Measurements from ENCODE around the gene ZNF22.
"Not testable (repeated sequence)": the region's sequence is repeated elsewhere in the genome, so short reads cannot be mapped to it uniquely, and the experiment has no call there.

The ZNF22 gene

DNA sequence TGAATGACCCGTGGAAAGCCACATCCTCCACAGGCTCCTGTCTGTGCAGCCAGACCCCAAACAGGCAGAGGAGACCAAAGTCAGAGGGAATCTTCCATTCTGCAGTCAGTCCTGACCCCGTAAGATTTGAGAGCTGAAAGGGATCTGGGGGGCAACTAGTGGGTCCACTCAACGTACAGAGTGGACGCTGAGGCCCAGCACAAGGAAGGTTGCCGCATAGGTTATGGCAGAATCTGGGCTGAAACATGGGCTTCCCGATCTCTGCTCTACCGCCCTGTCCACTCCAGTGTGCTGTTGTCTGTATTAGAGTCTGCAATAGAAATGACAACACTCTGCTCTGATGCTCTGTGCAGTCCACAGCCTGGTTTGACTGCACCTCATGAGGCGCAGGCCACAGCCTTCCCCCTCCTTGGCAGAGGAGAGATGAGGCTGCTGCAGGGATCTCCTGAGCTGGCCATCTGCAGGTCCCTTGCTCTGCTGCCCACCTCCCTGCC, 7.9 kb upstream of the ZNF22 start:
- no peak for DNase-seq

DNA sequence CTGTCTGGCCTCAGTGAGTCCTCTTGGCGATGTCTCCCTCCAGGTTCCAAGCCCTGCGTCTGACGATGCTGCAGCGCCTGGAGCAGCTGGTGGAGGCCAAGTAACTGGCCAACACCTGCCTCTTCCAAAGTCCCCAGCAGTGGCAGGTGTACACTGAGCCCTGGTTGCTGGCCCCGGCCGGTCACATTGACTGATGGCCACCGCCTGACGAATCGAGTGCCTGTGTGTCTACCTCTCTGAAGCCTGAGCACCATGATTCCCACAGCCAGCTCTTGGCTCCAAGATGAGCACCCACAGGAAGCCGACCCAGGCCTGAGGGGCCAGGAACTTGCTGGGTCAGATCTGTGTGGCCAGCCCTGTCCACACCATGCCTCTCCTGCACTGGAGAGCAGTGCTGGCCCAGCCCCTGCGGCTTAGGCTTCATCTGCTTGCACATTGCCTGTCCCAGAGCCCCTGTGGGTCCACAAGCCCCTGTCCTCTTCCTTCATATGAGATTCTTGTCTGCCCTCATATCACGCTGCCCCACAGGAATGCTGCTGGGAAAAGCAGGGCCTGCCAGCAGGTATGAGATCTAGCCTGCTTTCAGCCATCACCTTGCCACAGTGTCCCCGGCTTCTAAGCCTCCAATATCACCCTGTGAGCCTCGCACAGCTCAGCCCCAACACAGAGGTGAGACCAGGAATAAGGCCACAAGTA, 7.3 kb upstream of the ZNF22 start:
- no peak for DNase-seq

DNA sequence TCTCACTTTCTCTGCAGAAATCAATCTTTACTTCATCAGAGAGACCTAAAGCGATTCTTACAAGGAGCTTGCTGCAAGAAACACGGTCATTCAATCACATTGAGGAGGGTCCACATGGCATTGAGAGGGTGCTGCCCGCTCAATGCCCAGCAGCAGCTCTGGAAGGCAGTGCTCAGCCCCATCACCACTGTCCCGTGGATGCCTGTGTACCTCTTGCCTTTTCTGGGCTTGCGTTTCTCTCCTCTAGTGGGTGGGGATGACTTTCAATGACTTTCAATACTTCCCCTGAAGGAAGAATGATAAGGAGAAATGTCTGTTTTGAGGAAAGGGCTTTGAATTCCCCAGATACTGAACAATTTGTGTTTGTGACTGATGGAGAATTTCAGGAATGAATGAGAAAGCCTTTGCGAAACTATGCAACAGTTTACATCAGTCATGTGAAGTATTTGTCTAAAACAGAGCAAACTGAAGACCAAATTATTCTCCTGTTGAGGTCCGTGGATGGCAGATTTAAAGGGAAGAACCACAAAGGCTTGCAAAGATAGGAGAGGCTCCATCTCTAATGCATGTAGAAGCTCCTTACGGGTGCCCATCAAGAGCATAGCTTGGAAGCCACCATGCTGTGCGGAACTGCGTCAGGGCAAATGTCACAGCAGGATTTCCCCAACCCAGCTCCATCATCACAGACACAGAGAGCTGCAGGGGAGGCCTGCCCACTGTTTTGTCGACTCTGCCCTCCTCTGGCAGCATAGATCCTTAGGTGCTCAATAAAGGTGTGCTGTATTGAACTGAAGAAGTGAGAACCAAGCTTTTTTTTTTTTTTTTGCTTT, 6.6 kb upstream of the ZNF22 start:
- DNase-seq: no peak

DNA sequence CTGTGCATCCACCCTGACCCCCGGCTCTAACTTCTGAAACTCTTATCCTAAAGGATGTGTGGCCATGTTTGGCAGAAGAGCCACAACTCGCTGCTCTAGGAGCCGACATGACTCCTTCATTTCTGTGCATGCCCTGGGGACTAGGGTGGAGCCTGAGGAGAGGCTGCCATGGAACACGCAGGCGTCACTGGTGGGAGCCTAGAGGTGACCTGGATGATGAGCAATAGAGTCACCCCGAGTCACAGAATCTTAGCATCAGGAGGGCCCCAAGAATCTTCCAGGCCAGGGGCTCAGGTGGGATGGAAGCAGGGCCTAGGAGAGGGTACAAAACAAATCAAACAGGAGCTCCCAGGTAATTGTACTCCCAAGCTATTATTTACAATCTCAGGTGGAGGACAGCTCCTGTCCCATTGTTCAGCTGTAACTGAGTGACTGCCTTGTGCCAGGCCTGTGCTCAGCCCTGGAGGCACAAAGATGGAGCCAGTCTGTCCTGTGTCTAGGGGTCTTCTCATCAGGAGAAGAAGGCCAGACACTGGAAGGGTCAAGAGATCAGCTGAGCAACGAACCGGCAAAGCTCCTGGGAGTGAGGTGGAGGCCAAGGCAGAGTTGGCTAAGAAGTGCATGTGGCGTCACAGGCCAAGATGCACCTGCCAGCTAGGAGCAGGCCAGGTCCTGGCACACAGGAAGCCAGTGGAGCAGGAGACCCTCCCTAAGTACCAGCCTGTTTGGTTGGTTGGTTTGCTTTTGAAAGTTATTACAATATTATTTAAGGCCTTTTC, 5.8 kb upstream of the ZNF22 start:
- DNase-seq: no peak

DNA sequence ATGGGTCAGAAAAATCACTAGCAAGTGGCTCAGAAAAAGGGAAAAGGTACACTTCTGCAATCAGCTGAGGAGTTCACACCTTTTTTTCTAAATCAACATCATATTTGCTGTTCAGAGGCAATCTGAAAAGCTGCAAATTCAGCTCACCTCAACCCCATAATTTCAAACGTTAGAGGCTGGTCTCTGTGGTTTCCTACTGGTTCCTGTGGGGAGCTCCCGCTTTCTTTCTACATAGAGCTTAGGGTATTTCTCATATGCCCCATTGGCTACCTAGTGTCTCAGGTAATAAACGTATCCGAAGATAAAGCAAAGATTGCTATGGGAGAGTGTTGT, 5.2 kb upstream of the ZNF22 start:
- DNase-seq: no peak

DNA sequence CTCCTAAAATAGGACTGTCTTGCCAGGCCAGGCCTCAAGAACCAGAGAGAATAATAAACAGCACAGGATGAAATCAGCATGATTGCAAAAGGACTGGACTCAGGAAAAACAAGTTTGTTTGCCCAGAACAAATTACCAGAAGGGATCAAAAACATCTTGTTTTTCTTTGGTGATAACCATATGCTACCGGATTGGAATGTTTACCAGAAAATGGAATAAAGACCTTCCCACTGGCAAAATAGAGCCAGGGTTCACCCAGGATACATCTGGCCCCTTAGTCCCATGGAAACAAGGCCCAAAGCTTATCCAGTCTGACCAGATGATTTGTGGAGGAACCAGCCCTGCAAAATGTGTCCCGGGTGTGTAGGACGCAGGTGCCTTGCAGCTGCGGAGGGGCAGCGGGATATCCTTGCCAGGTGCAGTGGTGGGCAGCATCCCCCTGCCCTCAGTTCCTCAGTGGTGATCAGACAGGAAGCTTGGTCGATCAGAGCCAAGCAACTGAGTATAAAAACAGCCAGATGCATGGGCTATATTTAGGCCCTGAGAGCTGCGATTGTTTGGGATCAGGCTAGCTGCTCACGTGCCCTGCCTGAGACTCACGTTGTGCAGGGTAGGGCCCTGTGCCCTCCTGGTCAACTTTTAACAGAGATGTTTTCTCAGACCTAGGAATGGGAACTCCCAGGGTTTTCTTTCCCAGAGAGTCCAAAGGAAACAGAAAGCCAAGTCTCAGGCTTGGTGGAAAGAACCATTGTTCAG, 4.6 kb upstream of the ZNF22 start:
- no peak for DNase-seq

DNA sequence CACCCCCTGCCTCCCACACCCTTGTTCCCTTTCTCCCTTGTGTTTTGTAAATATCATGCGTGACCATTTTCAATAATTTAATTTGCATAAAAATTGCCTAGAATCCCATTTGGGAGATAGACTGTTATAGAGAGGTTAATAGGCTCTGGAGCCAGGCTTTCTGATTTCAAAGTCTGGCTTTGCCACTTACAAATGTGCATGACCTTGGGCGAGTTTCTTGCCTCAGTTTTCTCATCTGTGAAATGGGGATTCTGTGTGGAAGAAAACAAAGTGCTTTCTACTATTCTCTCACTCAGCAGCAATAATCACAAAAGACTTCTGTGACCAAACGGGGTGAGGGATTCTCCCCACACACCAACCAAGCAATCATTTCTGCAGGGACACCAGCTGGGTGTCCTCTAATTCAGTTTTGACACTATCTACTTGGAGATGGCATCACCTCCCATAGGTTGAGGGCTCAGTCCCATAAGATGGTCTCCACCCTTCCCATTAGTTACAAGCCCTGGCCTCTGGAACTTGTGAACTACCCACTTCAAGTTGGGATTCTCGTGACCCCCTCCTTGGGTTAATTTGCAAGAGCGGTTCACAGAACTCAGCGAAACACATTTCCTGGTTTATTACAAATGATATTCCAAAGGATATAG, 3.5 kb upstream of the ZNF22 start:
- DNase-seq: no peak

DNA sequence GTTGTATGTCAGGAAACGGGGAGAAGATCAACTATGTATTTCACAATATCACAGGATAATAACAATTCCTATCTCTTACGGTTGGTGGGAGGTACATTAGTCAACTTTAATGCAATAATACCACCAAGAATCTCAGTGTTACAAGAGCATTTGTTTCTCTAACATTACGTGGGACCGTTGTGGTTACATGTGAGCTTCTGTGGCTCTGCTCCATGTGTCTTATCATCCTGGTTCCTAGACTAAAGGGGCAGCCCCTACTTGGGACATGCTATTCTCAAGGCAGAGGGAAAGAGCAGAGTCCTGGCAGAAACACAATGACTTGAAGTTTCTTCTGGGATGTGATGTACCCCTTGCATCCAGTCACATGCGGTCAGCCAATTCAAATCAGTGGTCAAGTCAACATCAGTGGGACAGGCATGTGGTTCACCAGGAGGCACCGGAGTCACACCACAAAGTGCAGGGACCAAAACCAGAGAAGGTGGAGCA, 2.5 kb upstream of the ZNF22 start:
- no peak for DNase-seq

DNA sequence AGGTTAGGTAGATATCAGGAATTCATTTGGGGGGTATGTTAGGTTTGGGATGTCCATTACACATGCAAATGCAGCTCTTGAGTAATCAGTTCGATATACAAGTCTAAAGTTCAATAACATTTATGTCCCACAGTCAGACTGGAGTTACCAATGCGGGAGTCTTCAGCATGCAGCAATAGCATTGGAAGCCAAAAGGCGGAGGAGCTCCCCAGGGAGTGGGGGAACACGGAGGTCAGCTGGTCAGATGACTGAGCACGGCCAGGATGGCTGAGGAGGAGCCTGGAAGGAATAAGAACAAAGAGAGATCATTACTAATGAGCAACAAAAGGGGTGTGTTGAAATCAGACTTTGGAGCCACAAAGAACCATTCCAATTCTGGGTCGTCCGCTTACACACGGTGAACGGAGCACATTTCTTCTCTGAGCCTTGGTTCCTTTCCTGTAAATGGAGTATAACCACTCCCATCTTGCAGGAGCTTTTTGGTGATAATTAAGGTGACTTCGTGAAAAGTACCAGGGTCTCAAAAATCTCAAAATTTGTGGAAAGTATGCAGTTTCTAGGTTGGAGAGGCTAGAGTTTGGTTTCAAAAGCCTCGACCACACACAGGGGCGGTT, 478 bp upstream of the ZNF22 start:
- DNase-seq: no peak

DNA sequence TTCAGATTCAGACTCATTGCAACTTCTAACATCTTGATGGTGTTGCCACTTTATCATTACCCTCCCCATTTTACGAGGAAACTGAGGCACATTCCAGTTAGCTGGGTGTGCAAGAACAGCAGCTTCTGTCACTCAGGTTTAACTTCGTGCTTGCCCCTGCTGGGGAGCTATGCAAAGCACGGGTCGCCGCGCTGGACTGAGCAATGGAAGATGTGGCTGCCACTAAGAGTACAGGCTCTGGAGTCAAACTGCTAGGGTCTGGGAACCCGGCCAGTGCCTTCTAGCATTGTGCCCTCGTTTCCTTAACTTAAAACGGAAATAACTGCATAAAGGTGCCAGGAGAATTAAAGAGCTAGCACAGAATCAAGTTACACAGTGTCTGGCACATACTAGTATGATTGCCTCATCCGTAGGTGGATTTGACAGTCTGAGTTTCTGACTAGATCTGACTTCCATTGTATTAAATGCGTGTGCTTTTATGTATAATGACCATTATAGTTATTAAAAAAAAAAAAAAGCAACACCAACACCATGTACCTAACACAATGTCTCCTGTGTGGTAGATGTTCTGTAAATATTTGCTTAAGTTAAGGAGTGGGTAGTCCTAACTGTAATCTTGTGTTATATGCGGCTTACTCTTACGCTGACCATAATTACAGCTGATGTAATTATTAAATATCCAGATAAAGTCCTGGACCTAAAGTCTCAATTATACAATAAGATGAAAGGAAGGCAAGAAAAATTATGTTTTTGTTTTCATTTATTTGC, 842 bp downstream of the ZNF22 start:
- DNase-seq: no peak

DNA sequence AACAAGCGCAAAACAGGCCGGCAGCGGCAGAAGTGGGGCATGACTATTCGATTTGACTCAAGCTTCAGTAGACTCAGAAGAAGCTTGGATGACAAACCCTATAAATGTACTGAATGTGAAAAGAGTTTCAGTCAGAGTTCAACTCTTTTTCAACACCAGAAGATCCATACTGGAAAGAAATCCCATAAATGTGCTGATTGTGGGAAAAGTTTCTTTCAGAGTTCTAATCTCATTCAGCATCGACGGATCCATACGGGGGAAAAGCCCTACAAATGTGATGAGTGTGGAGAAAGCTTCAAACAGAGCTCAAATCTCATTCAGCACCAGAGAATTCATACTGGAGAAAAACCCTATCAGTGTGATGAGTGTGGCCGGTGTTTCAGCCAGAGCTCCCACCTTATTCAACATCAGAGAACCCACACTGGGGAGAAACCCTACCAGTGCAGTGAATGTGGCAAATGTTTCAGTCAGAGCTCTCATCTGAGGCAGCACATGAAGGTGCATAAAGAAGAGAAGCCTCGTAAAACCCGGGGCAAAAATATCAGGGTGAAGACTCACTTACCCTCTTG, 2.8 kb downstream of the ZNF22 start:
- DNase-seq: no peak

DNA sequence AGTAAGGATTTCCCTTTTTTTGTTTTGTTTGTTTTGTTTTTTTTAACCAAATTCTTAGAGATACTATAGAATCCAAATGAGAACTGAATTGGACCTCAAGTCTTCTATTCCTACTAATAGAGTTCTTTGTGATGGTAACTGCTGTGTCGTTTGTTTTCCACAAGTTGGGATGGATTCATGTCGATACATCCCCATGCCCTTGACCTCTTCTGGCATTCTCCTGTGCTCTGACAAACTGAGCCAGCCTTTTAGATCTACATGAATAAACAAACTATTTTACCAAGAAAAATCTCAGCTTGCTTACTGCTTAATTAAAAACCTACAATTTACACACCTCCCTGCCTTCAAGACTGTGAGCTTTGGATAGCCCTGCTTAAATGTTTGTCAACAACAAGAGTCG, 3.9 kb downstream of the ZNF22 start:
- no peak for DNase-seq

DNA sequence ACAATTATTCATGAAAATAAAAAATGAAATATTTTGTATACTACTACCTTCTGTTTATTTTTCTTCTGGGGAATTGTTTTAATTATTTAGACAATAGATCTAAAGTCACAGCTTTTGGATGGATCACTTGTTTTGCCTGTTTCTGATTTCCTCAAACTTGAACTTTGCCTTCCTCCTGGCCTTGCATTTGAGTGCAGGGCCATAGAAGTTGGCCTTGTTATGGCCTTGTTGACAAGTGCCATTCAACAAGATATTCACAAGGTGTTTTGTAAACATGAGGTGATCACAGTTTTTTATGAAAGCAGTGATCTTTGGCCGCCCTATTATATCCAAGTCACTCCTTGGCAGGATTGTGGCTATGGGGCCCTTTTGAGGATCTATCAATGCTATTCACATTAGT, 4.6 kb downstream of the ZNF22 start:
- no peak for DNase-seq

DNA sequence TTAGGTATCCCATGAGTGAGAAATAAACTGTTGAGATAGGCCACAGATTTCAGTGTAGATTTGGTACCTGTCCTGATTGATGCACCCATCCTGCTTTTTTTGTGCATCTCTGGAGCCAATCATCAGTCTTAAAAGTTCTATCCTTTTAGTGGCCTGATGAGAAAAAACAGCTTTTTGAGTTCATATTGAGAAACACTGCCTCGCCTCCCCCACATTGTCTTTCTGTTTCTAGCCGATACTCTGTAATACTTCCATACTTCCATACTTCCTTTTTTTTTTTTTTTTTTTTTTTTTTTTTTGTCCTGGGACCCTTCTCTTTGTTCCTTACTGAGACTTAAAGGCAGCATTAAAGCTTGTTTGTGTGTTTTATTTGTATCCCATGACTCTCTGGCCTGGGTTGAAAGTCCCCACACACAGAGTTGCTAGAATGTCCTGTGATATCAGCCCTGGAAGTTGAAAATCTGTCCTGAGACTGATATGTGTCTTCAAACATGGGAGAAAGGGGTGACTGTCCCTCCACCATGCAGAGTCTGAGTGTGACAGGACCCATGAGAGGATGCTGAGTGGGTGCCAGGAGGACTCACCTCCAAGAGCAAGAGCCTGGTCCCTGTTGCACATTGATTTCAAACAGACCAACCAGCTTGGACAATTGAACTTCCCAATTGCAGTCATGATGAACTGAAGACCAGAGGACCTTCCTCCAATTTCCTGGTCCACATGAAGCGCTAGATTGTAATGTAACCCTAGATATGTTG, 5.7 kb downstream of the ZNF22 start:
- no peak for DNase-seq

DNA sequence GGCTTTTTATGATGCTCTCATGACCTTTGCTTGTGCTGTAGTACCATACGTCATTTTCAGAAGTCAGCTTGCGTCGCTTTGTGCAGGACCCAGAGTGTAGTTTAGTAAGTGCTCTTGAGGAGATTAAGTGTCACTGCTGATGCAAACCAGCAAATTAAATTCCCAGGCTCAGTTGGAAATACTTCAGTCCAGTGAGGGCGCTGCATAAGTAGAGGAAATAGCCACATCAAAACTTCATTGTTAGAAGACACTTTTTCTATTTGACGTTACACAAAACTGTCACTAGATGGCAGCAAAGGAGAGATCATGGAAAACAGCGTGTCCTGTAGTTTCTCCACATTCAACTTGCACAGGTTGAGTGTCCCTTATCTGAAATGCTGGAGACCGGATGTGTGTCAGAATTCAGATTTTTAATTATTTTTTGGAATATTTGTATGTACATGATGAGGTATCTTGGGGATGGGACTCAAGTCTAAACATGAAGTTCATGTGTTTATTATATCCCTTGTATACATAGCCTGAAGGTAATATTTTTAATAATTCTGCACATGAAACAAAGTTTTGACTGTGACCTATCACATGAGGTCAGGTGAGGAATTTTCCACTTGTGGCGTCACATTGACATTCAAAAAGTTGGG, 7.9 kb downstream of the ZNF22 start:
- peak; percentile 9 for DNase-seq

DNA sequence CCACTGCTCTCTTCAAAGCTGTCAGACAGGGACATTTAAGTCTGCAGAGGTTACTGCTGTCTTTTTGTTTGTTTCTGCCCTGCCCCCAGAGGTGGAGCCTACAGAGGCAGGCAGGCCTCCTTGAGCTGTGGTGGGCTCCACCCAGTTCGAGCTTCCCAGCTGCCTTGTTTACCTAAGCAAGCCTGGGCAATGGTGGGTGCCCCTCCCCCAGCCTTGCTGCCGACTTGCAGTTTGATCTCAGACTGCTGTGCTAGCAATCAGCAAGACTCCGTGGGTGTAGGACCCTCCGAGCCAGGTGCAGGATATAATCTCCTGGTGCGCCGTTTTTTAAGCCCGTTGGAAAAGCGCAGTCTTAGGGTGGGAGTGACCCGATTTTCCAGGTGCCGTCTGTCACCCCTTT, 13.8 kb downstream of the ZNF22 start:
- DNase-seq: not testable (repeated sequence)

DNA sequence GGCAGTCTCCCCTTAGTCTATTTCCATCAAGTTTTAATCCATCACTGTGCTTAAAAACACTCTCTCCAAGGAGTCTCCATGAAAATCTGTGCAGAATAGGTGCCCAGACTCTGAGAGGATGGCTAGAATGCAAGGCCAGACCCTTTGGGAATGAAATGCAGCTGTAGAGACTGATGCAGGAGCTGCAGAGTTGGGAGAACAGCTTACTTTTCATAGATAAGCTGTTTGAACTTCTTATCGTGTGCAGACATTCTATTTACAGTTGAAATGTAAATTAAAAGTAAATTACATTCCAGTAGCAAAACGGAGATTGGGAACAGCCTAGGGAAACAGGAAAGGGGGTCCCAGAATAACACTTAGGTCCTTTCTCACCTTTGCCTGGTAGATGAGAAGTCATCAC, 14.9 kb downstream of the ZNF22 start:
- DNase-seq: no peak

DNA sequence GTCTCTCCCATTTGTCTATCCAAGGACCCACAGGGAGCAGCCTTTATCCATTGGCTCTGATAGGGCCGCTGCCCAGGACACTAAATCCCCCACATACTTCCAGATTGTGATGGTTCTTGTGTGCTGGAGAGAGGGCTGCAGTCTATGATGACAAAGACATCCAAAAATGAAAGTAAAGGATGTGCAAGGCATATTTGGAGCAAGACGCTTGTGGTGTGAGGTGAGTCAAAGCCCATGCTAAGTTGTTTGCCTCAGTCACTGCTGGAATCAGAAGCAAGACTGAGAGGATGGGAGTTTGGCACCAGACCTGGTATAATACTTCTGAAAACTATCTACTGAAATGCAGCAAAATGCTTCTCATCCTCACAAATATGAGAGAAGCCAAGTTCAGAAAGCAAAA, 22.7 kb downstream of the ZNF22 start:
- no peak for DNase-seq

DNA sequence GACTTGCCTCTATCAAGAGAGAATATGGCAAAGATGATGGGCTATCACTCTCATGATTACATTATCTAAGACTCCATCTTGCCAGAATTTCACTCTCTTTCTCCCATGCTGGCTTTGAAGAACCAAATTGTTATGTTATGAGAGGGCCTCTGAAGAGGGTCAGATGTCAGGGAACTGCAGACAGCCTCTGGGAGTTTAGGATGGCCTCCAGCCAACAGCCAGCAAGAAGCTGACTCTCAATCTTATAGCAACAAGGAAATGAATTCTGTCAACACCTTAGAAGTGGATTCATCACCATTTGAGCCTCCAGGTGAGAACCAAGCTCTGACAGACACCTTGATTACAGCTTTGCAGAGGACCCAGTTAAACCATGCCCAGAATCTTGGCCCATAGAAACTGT, 33.6 kb downstream of the ZNF22 start:
- DNase-seq: no peak

Measured in NCI-H1417 treated with DMSO at 0.1 percent for 48 hours (cell line).